ENCODE measurements around the gene COL18A1.

COL18A1 gene

DNA sequence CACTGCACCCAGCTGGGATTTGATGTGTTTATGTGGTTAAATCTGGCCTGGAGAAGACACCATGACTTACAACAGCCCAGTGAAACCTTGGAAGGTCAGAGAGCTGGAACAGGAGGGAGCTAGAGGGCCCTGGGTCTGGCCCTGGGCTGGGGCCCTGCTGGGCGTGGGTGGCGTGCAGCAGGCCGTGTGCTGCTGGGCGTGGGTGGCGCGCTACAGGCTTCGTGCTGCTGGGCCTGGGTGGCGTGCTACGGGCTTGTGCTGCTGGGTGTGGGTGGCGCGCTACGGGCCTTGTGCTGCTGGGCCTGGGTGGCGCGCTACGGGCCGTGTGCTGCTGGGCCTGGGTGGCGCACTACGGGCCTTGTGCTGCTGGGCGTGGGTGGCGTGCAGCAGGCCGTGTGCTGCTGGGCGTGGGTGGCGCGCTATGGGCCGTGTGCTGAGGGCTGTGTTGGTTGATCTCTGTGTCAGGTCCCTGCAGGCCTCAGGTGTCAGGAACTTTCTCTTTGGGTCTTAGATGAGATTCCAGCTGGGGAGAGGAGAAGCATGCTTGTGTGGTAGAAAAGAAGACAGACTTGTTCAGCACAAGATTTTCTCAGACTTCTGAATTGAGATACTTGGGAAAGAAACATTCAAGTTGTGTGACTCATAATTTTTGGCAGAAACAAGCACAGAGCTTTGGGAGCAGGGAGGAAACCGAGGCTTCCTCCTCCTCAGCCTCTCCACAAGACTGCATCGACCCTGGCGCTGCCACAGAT lies 66.0 kb downstream of the COL18A1 start:
- DNase-seq, result peak in 1 of 4 experiments; percentile 48

- DNase-seq, result no peak
Observed at GRCh38 chr21:45471525-45472221, 66.7 kb downstream of the COL18A1 start.

DNA sequence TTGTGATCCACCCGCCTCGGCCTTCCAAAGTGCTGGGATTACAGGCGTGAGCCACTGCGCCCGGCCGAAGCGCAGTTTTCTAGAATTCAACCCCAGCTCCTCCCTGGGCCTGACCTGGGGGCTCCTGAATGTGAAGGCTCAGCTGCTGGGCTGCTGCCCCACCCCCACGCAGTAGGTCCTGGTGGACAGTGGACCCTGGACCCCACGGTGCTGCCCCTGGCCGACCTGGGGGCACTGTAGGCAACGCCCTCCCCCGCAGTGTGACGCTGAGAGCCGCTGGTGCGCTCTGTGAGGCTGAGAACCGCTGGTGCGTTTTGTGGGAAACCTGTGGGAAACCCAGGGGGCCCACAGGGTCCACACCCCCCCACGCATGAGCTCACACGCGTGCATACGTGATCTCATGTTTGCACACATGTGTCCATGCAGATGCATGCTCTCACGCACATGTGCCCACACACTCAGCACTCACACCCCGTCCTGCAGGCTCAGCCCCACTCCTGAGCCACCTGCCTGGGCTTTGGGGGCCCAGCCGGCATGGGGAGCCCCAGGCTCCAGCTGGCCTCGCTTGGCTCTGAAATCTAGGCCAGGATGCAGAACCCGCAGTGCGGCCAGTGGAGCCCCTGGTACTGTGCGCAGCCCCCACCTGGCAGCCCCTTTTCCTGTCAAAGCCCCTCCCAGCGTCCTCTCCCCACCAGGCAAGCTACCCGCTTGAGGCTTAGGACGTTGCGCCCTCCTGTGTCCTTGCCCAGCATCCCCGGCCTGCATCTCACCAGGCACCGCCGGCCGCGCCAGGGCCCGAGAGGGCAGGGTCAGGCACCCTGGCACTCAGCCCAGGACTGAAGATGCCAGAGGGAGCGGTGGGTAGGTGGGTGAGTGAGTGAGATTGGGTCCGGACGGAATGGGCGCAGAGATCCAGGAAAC lies 67.7 kb downstream of the COL18A1 start:
- no peak for DNase-seq

- no peak for DNase-seq
Observed at GRCh38 chr21:45473496-45474322, 68.7 kb downstream of the COL18A1 start.

- no peak for DNase-seq
Observed at GRCh38 chr21:45474323-45474950, 69.5 kb downstream of the COL18A1 start.

GRCh38 chr21:45475004-45475685 lies 70.2 kb downstream of the COL18A1 start:
- no peak for DNase-seq

DNA sequence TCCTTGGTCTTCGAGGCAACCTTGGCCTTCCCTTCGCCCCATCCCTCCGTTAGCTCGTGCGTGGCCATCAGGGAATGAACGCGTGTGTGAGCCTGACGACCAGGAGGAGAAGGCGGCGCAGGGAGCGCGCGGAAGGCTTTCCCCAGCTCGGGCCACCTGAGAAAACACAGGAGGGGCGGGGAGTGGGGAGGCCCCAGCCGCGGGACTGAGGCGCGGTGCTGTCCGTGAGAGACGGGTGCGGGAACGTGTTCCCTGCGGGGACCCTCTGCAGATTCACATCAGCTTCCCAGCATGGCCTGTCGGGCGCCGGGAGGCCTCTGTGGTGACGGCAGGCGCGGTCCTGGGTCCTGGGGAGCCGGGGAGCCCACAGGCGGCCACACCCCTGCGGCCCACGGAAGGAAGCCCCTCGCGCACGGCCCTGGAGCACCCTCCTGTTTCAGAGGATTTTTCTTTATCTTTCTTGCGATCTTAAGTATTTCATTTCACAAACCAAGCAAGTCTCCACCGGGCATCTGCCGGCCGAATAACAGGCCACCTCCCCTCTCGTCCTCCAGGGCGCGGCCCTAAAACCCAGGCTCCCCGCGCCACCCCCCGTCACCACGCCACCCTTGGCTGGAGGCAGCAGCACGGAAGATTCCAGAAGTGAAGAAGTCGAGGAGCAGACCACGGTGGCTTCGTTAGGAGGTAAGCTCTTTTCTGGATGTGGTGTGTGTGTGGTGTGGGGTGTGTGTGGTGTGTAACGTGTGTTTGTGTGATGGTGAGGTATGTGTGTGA lies 71.0 kb downstream of the COL18A1 start:
- DNase-seq, result no peak

DNA sequence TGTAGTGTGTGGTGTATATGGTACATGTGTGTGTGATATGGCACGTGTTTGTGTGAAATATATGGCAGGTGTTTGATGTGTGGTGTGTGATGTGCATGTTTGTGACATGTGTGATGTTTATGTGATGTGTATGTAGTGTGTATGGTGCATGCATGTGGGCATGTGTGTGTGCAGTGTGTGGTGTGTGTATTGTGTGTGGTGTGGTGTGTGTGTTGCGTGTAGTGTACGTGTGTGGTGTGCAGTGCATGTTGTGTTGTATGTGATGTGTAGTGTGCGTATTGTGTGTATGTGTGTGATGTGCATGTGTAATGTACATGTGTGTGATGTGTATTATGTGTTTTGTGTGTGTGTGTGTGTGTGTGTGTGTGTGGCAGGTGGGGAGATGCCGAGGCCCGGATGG lies 71.6 kb downstream of the COL18A1 start:
- no peak for DNase-seq

- DNase-seq, result no peak
Observed at GRCh38 chr21:45477176-45478114, 72.5 kb downstream of the COL18A1 start.

- peak; percentile 49 to 70 (median 57) for DNase-seq
Observed at GRCh38 chr21:45478115-45478801, 73.3 kb downstream of the COL18A1 start.

DNA sequence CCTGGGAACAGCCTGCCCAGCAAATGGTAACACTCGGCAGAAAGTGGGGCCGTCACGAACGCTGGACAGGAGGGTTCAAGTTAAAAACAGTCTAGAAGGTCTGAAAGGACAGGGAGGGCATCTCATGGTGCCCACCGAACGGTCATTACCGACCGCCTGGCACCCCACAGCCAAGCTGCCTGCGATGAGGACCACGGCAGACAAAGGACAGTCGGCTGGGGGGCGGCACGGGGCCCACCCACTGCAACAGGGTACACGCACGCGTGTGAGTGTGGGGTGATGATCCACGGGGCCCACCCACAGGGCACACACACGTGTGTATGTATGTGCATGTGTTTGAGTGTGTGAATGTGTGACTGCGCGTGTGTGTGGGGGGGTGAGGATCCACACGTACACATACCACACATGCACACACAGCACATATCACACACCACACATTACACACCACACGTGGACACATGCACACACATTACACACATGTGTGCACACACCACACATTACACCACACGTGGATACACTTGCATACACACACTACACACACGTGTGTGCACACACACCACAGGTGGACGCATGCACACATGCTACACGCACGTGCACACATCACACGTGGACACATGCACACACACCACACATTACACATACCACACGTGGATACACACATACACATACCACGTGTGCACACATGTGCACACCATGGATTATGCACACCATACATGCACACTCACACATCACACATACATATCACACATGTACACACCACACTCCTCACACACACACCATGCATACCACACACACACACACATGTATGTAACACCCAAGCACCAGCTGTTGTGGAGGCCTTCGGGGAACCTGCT lies 74.1 kb downstream of the COL18A1 start:
- DNase-seq, result no peak

GRCh38 chr21:45479691-45480675 lies 75.0 kb downstream of the COL18A1 start:
- no peak for DNase-seq

DNA sequence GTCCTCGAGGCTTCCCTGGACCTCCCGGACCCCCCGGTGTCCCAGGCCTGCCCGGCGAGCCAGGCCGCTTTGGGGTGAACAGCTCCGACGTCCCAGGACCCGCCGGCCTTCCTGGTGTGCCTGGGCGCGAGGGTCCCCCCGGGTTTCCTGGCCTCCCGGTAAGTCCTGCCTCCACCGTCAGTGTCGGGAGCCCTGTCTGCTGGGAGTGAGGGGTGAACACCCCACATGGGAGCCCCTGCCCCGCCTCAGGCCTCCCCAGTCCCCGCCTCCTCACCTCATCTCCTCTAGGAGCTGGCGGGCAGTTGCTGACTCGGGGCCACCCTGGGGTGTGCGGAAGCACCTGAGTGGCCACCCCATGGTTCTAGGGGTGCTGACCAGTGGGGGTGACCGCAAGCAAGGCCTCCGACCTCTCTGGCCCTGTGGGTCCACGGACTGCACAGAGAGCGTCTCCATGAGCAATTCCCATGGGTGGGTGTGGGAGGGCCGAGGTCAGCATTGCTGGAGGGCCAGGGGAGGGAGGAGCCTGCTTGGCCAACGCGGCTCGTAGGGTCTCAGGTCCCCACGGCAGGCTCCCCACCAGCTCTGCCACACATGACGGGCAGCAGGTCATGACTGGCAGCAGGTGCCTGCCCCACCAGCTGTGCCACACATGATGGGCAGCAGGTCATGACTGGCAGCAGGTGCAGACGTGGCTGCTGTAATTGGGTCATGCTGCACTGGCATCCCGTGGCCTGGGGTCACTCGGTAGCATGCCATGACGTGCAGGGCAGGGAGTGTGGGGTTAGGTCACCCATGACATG lies 75.9 kb downstream of the COL18A1 start:
- DNase-seq, result no peak

DNA sequence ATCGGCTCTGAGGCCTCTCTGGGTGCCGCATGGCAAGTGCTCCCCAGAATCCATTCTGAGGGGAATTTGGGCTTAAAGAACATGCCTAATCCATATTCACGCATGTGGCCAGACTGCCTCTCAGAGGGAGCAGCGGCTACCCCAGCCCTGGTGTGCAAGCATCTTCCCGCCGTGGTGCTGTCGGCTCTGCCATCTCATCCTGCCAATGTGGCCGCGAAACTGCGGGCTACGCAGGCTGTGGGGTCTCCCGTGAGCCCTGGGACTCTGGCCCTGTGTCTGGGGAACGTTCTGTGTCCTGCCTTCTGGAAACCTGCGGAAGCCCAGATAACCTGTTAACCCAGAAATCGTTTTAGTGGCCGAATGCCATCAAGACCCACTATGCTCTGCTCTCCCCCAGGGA lies 76.6 kb downstream of the COL18A1 start:
- no peak for DNase-seq

All from activated CD4-positive, CD25-positive, alpha-beta regulatory T cell (primary cell).